OCI-LY1 (cell line): ENCODE results near the gene LGALS12.

Source experiments
- H2AFZ ChIP-seq: fragments of 200-600 bp; sonication (generic), shearing (Covaris generic); 2 replicates; pipeline ENCODE4 v1.6.0; 2014; ENCODE audit warnings: antibody characterized with exemption, mild to moderate bottlenecking, low read length
- H3F3A ChIP-seq: fragments of 200-600 bp; sonication (generic), shearing (Covaris generic); 2 replicates; pipeline ENCODE4 v1.6.0; 2014; ENCODE audit warnings: mild to moderate bottlenecking, antibody characterized with exemption, low read length, moderate library complexity; ENCODE audit not compliant: insufficient read depth
- H3K27ac ChIP-seq: fragments of 200-600 bp; sonication (generic); 2 replicates; pipeline ENCODE4 v1.5.1; 2014; ENCODE audit warnings: low read length, mixed run types, mild to moderate bottlenecking, low read depth; ENCODE audit not compliant: poor library complexity, severe bottlenecking
- H3K27me3 ChIP-seq: fragments of 200-600 bp; sonication (generic); 2 replicates; pipeline ENCODE4 v1.6.0; 2014; ENCODE audit warnings: antibody characterized with exemption, mild to moderate bottlenecking, low read length, moderate library complexity; ENCODE audit not compliant: insufficient read depth
- H3K36me3 ChIP-seq: fragments of 200-600 bp; sonication (generic); 2 replicates; pipeline ENCODE4 v1.6.1; 2014; ENCODE audit warnings: mild to moderate bottlenecking, antibody characterized with exemption, low read length, moderate library complexity, mixed read lengths; ENCODE audit not compliant: insufficient read depth
- H3K4me1 ChIP-seq: fragments of 200-600 bp; sonication (generic); 2 replicates; pipeline ENCODE4 v1.5.1; 2014; ENCODE audit warnings: mild to moderate bottlenecking, low read length, moderate library complexity; ENCODE audit not compliant: insufficient read depth, severe bottlenecking
- H3K4me2 ChIP-seq: fragments of 200-600 bp; sonication (generic), shearing (Covaris generic); 2 replicates; pipeline ENCODE4 v1.6.1; 2014; ENCODE audit warnings: low read length
- H3K4me3 ChIP-seq: fragments of 200-600 bp; sonication (generic); 2 replicates; pipeline ENCODE4 v1.5.1; 2014; ENCODE audit warnings: low read length, low read depth, mild to moderate bottlenecking, mixed read lengths; ENCODE audit not compliant: poor library complexity, severe bottlenecking
- H3K79me2 ChIP-seq: fragments of 200-600 bp; shearing (Covaris generic); 2 replicates; pipeline ENCODE4 v1.6.1; 2016; ENCODE audit warnings: mixed run types, low read length, mixed read lengths; ENCODE audit not compliant: insufficient read depth
- H3K9ac ChIP-seq: fragments of 200-600 bp; sonication (generic), shearing (Covaris generic); 2 replicates; pipeline ENCODE4 v1.6.1; 2014; ENCODE audit warnings: mild to moderate bottlenecking, low read length, mixed read lengths
- H3K9me2 ChIP-seq: fragments of 200-600 bp; sonication (generic), shearing (Covaris generic); 2 replicates; pipeline ENCODE4 v1.6.1; 2014; ENCODE audit warnings: low read depth, mild to moderate bottlenecking, low read length, mixed read lengths
- H3K9me3 ChIP-seq: fragments of 200-600 bp; shearing (Covaris generic); 2 replicates; pipeline ENCODE4 v1.6.1; 2014; ENCODE audit warnings: low read length, mixed read lengths
- H4K20me1 ChIP-seq: fragments of 200-600 bp; sonication (generic), shearing (Covaris generic); 2 replicates; pipeline ENCODE4 v1.6.0; 2016; ENCODE audit warnings: mild to moderate bottlenecking, low read length; ENCODE audit not compliant: insufficient read depth
- CTCF ChIP-seq: fragments of 200-600 bp; sonication (generic), shearing (Covaris generic); IDR thresholded peaks from 2 replicates; pipeline ENCODE4 v1.5.1; 2017; ENCODE audit warnings: mild to moderate bottlenecking, antibody characterized with exemption, low read length, moderate library complexity, mixed read lengths
- EZH2 ChIP-seq: fragments of 200-600 bp; sonication (generic), shearing (Covaris generic); IDR thresholded peaks from 2 replicates; pipeline ENCODE4 v1.8.0; 2017; ENCODE audit warnings: borderline replicate concordance, mixed run types, mild to moderate bottlenecking, antibody characterized with exemption, low read length, moderate library complexity, mixed read lengths

Gene LGALS12

GRCh38 chr11:63470311-63470710 lies 35.6 kb upstream of the LGALS12 start:
- no peak for TF ChIP-seq EZH2
- no peak for TF ChIP-seq CTCF
- no peaks in the 10 kb centered on the region for H3K4me1 ChIP-seq
- H3K4me3 ChIP-seq, result no peak overlapping the region
- no peaks in the 10 kb centered on the region for H3K79me2 ChIP-seq
- H3K9me3 ChIP-seq, result no peaks in the 10 kb centered on the region
- no peak overlapping the region for H2AFZ ChIP-seq
- H3K27ac ChIP-seq, result no peak overlapping the region
- no peaks in the 10 kb centered on the region for H3K27me3 ChIP-seq
- H3K4me2 ChIP-seq, result no peak overlapping the region
- no peaks in the 10 kb centered on the region for H3K9me2 ChIP-seq
- H3K36me3 ChIP-seq, result no peaks in the 10 kb centered on the region
- no peaks in the 10 kb centered on the region for H3F3A ChIP-seq
- H3K9ac ChIP-seq, result no peak overlapping the region
- no peaks in the 10 kb centered on the region for H4K20me1 ChIP-seq

- no peak overlapping the region for H3K27ac ChIP-seq
- TF ChIP-seq CTCF (no peak), EZH2 (no peak)
- no peaks in the 10 kb centered on the region for H3K27me3 ChIP-seq
- no peak overlapping the region for H3K9ac ChIP-seq
- H3F3A ChIP-seq, result no peaks in the 10 kb centered on the region
- H3K79me2 ChIP-seq, result no peaks in the 10 kb centered on the region
- H3K9me2 ChIP-seq, result no peaks in the 10 kb centered on the region
- H2AFZ ChIP-seq, result no peak overlapping the region
- H3K4me3 ChIP-seq, result no peak overlapping the region
- H3K4me1 ChIP-seq, result no peaks in the 10 kb centered on the region
- no peaks in the 10 kb centered on the region for H3K36me3 ChIP-seq
- H3K9me3 ChIP-seq, result no peaks in the 10 kb centered on the region
- no peaks in the 10 kb centered on the region for H4K20me1 ChIP-seq
- H3K4me2 ChIP-seq, result no peak overlapping the region
Measured at GRCh38 chr11:63472372-63472771, 33.5 kb upstream of the LGALS12 start.

- H3K36me3 ChIP-seq, result no peaks in the 10 kb centered on the region
- H4K20me1 ChIP-seq, result no peaks in the 10 kb centered on the region
- no peak overlapping the region for H3K4me3 ChIP-seq
- H3K4me2 ChIP-seq, result no peak overlapping the region
- H3K27me3 ChIP-seq, result no peaks in the 10 kb centered on the region
- no peaks in the 10 kb centered on the region for H3F3A ChIP-seq
- no peaks in the 10 kb centered on the region for H3K9me3 ChIP-seq
- H3K4me1 ChIP-seq, result no peaks in the 10 kb centered on the region
- H2AFZ ChIP-seq, result no peak overlapping the region
- no peak overlapping the region for H3K9ac ChIP-seq
- TF ChIP-seq CTCF (no peak), EZH2 (no peak)
- no peaks in the 10 kb centered on the region for H3K79me2 ChIP-seq
- no peaks in the 10 kb centered on the region for H3K9me2 ChIP-seq
- no peak overlapping the region for H3K27ac ChIP-seq
Measured at GRCh38 chr11:63476618-63477017, 29.3 kb upstream of the LGALS12 start.
